ENCODE data around the gene ARMC3. TPM values are rescaled to one million over a fixed set of nuclear protein-coding genes. Genes with fewer than 3 reads are reported as not detected.

Gene ARMC3
- total and polyA plus RNA-seq, 9 donors: 1.6 to 39.8 (median 3.0) TPM; not detected in 4

GRCh38 chr10:22980822-22981221 is 53.0 kb downstream of the ARMC3 start:
- intact Hi-C loops (cut with DNase I): loop anchor here in 3 of 4 donors (10.0 kb wide), 3 partner anchors 426 to 966 kb away; no protein-coding TSS in a partner anchor
- TF ChIP-seq EP300 (IDR thresholded peaks at IDR 0.05) (no peak), POLR2A (IDR thresholded peaks at IDR 0.05) (no peak)
- TF ChIP-seq, protein P1, sequence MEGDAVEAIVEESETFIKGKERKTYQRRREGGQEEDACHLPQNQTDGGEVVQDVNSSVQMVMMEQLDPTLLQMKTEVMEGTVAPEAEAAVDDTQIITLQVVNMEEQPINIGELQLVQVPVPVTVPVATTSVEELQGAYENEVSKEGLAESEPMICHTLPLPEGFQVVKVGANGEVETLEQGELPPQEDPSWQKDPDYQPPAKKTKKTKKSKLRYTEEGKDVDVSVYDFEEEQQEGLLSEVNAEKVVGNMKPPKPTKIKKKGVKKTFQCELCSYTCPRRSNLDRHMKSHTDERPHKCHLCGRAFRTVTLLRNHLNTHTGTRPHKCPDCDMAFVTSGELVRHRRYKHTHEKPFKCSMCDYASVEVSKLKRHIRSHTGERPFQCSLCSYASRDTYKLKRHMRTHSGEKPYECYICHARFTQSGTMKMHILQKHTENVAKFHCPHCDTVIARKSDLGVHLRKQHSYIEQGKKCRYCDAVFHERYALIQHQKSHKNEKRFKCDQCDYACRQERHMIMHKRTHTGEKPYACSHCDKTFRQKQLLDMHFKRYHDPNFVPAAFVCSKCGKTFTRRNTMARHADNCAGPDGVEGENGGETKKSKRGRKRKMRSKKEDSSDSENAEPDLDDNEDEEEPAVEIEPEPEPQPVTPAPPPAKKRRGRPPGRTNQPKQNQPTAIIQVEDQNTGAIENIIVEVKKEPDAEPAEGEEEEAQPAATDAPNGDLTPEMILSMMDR (IDR thresholded peaks at IDR 0.05): no peak
- WGBS, 3 donors: 67 to 81% (median 76%) methylated on average over 2 of the region's 2 CpGs
- no peaks in the 10 kb centered on the region for H3K27me3 ChIP-seq
- no peak overlapping the region for H3K27ac ChIP-seq
- no peaks in the 10 kb centered on the region for H3K4me1 ChIP-seq (ENCODE audit: insufficient read depth)
- H3K4me3 ChIP-seq: no peak overlapping the region
- no peaks in the 10 kb centered on the region for H3K36me3 ChIP-seq
- no peak for DNase-seq
- no peaks in the 10 kb centered on the region for H3K9me3 ChIP-seq

- Histone ChIP-seq H3K36me3 (no peaks in the 10 kb centered on the region), H3K4me3 (no peak overlapping the region), H3K27ac (no peak overlapping the region), H3K27me3 (no peaks in the 10 kb centered on the region), H3K4me1 (ENCODE audit: insufficient read depth) (no peaks in the 10 kb centered on the region), H3K9me3 (no peaks in the 10 kb centered on the region)
- TF ChIP-seq EP300 (IDR thresholded peaks at IDR 0.05) (no peak), POLR2A (IDR thresholded peaks at IDR 0.05) (no peak)
- TF ChIP-seq, protein P1 (IDR thresholded peaks at IDR 0.05): no peak
- 69 to 88% (median 86%) methylated on average over 5 of the region's 5 CpGs for WGBS, 3 donors
- no peak for DNase-seq
- intact Hi-C loops (cut with DNase I): loop anchor here in 3 of 4 donors (10.0 kb wide), 3 partner anchors 429 to 969 kb away; no protein-coding TSS in a partner anchor
Measured at GRCh38 chr10:22984066-22984465, 56.2 kb downstream of the ARMC3 start.

DNA sequence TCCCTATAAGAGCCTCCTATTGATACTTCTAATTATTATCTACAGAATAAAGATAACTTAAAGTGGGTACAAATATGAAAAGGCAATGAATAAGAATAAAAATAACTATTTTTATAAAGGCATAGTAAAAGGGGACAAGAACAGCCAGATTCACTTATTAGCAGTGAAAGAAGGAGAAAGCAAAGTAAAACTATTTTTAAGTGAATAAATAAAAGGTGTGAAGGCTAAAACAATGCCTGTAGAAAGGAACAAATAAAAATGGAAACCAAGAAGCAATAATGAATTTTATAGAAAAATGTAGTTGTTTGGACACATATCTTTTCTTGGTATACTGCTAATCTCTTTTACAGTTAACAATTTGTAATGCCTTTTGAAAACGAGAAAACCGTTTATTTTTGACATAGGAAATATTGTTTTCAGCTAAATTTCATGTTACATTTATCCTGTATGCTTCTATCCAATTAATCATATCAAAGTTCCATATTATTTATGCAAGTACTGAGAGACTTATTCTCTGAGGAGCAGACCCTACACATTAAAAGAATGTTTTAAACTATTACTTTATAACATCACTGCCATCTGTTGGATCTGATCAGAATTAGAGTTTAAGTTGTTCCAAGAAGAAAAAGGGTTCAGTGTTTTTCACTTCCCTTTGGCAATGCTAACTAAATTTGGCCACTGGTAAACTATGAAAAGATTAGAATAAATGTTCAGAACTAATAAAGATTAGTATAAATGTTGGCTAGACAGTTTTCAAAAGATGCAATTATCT is 59.1 kb downstream of the ARMC3 start:
- TF ChIP-seq, protein P1 (IDR thresholded peaks at IDR 0.05): no peak
- TF ChIP-seq POLR2A (IDR thresholded peaks at IDR 0.05) (no peak), EP300 (IDR thresholded peaks at IDR 0.05) (no peak)
- H3K36me3 ChIP-seq: no peaks in the 10 kb centered on the region

GRCh38 chr10:22988581-22989360 is 60.9 kb downstream of the ARMC3 start:
- intact Hi-C loops (cut with DNase I): loop anchor here in 3 of 4 donors (5.0 to 10.0 kb wide), 4 partner anchors 434 to 976 kb away; no protein-coding TSS in a partner anchor
- Histone ChIP-seq H3K4me3 (no peak overlapping the region), H3K27me3 (no peaks in the 10 kb centered on the region), H3K36me3 (no peaks in the 10 kb centered on the region), H3K9me3 (no peaks in the 10 kb centered on the region), H3K27ac (no peak overlapping the region), H3K4me1 (ENCODE audit: insufficient read depth) (no peaks in the 10 kb centered on the region)
- DNase-seq: peak; percentile 12 to 61 (median 40)
- WGBS, 3 donors: 3 to 6% (median 3%) methylated on average over 12 of the region's 12 CpGs
- TF ChIP-seq, protein P1 (IDR thresholded peaks at IDR 0.05): peak; percentile 45 to 77 (median 70)
- no peak for TF ChIP-seq EP300 (IDR thresholded peaks at IDR 0.05)
- no peak for TF ChIP-seq POLR2A (IDR thresholded peaks at IDR 0.05)

More for the DNA sequence above, 59.1 kb downstream of the ARMC3 start:
- H3K4me1 ChIP-seq (ENCODE audit: insufficient read depth): no peaks in the 10 kb centered on the region
- DNase-seq: no peak
- intact Hi-C loops (cut with DNase I): loop anchor here in 3 of 4 donors (5.0 to 10.0 kb wide), 4 partner anchors 432 to 975 kb away; no protein-coding TSS in a partner anchor
- no peaks in the 10 kb centered on the region for H3K9me3 ChIP-seq
- no peak overlapping the region for H3K27ac ChIP-seq
- no peaks in the 10 kb centered on the region for H3K27me3 ChIP-seq
- 10 to 25% (median 12%) methylated on average over 2 of the region's 2 CpGs for WGBS, 3 donors
- H3K4me3 ChIP-seq: no peak overlapping the region

Measured in ovary (tissue), 9 donors.